Renal pelvis (tissue), 4 donors: ENCODE results near the gene MYLK4. TPM values are rescaled to one million over a fixed set of nuclear protein-coding genes. Genes with fewer than 3 reads are reported as not detected.

ENCODE experiments used
- DNase-seq: peaks from one replicate; pipeline ENCODE4 v3.0.0-alpha.2; 2013
- polyA plus RNA-seq, 3 donors: library from polyadenylated mRNA; unstranded; fragments of 120-200 nt; gene quantifications; one replicate each; pipeline ENCODE4 v1.2.1, GENCODE V29; 2013; ENCODE audit not compliant: insufficient read length in 3 of 3

The MYLK4 gene
- polyA plus RNA-seq, 3 donors, result 1.1 to 1.7 (median 1.5) TPM

DNA sequence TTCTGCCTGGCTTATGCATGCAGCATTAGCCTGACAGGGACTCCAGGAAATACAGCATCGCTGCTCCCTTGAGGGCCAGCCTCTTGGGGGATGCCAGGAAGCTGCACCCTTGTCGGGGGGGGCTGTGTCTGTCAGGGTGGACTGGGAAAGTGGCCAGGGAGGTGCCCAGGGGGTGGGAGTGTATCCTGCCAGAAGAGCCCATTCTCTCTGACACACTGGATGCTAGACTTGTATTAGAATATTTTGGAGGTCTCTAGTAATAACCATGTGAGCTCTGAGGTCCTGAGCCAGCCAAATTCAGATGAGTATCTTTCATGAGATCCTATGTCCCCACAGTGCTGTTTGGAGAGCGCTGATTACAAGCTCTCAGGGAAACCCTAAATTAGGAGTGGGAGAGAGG, 89.1 kb downstream of the MYLK4 start:
- DNase-seq, result no peak

DNA sequence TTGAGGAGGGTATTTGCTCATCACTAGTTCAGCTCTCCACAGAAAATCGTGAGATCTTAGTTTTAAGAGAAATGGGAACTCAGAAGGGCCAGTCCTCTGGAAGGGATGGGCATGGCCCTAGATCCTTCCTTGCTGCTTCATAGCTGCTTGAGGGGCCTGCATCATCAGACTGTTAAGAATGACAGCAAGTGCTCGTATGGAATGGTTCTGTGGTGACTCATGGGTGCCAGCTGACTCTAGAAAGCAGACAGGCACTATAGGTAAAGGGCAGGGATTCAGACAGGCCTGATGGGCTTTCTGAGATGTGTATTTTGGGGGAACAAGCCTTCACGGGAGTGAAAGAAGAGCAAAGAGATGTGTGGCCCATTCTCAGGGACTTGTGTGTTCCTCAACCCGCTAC, 90.8 kb downstream of the MYLK4 start:
- no peak for DNase-seq

DNA sequence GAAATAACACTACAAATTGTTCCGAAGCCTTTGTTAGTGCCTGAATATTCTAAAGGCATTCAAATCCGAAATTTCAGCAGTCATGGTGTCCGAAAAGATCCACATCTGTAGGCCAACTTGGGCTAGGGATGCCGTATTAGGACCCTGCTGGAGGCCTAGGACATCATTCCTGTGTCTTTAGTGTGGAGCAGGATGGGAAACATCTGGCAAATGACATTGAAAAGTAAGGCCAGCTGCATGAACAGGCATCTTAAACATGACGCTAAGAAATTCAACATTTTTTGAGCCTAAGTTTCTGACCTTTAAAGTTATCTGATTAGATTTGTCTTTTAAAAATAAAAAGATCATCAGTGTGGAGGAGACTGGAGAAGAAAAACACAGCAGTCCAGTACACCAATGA, 91.3 kb downstream of the MYLK4 start:
- no peak for DNase-seq

DNA sequence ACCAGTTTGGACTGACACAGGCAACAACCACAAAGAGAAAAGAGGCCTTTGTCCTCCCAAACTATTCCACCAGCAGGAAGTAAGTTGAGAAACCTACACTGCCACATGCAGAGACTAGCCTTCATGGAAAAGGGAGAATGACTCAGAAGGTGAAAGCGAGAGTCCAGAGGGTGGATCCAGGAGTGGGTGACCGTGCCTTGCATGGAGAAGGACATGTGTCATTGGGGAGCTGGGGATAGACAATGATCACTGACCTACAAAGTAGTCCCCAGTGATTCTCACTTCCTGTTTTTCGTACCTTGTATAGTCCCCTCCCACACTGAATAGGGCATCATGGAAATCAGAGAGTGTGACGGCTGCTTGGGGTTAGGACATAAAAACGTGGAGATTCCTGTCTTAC, 91.9 kb downstream of the MYLK4 start:
- no peak for DNase-seq

DNA sequence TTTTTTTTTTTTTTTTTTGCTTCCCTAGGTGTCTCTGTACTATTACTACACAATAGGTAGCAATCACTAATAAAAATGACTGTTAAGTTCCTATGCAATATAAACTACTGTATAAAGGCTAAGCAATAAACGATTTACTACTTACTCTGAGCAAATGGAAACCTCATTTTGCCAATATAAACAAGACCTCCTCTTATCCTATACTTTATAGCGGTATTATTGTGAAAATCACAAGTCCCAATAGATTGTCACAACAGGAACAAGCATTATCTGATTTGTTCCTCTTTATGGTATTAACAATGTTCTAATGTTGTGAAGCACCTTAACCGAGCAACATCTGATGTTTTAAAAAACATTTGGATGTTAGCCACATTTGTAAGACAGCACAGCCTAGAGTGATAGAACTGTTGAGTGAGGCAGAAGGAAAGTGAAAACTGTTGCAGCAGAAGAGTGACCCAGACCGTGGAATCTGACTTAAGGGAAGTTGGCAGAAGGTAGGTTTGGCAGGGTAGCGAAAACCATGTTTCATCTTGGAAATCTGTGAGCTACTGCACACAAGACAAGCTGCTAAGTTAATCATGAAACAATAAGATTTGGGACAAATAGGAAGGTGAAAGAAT, 94.2 kb downstream of the MYLK4 start:
- DNase-seq, result no peak

DNA sequence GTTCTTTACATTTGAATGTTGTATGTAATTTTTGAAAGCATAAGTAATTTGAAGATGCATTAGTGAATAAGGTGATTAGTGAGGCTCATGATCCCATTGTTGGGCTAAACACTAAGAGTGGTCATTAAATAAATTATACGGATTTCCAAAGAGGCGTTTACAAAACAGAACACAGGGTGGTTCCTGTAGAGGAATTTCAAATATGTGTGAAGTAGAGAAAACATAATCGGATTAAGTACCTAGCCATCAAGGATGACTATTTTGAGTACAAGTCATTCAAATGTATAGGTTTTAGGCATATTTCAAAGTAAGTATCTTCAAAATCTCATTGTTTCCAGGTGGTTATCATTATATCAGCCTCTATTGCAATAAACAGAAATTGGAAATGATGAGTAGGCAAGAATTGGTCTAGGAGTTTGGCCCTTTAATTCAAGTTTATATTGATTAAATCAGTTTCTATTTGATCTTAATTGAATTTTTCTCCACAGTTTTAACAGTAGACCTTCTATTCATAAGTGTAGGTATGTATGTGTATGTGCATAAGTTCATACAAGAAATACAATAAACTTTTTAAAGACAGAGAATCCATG, 94.8 kb downstream of the MYLK4 start:
- no peak for DNase-seq

DNA sequence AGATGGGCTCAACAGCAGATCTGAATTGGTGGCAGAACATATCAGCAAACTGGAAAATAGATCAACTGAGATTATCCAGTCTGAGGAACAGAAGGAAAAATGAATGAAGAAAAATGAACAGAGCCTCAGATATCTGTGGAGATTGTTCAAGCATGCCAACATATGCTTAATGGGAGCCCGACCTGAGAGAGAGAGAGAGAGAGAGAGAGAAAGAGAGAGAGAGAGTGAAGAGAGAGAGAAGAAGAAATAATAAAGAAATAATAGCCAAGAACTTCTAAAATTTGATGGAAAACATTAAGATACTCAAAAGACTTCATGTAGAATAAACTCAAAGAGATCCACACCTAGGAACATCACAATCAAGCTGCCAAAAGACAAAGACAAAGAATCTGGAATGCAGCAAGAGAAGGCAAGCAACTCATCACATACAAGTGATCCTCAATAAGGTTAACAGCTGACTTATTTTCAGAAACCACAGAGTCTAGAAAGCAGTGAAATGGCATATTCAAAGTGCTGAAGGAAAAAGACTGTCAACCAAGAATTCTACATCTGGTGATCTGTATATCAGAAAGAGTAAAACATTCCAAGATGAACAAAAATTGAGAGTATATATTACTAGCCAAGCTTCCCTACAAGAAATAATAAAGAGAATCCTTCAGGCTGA, 97.2 kb downstream of the MYLK4 start:
- DNase-seq, result no peak

DNA sequence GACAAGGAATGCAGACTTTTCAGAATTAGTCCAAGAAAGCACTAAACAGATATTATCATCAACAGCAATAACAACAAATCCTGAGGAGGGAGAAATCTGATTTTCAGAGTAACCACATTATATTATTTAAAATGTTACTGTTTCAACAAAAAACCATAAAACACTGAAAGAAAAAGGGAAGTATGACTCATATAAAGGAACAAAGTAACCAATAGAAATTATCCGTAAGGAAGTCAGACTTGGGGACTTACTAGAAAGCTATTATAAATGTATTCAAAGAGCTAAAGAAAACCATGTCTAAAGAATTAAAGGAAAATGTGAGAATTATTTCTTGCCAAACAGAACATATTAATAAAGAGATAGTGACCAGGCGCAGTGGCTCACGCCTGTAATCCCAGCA, 98.1 kb downstream of the MYLK4 start:
- no peak for DNase-seq

DNA sequence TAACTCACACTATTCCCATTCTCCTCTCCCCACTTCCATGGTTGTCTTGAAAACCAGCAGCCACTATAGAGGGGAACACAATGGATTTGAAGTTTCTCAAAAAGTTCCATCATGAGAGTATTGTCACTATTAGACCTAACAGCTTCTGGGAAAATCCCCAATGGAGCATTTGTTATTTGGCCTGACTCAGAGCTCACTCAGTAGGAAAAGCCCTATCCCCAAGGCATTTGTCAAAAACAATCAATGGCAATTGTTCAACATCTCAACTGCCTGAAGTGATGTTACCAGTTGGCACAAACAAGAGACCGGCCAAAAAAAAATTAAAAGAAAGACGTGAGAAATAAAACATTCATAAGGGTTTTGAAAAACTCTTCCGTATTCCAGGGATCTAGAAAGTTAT, 98.8 kb downstream of the MYLK4 start:
- DNase-seq, result no peak

DNA sequence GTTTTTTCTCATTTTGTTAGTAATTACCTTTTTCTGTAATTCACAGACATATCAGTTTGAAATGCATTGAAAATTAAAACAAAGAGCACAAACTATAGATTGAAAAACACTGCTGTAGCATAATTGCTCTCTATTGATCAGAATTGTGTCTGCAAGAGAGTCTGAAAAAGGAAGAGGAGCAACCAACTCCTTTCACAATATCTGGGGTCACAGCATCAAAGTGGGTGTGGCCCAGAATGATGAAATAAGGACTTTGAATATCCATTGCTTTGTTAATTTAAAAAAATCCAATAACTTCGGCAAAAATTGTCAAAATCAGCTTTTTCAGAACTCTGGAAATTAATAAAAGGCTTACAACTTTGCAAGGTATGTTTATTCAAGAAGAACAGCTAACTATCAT, 99.2 kb downstream of the MYLK4 start:
- DNase-seq, result no peak

DNA sequence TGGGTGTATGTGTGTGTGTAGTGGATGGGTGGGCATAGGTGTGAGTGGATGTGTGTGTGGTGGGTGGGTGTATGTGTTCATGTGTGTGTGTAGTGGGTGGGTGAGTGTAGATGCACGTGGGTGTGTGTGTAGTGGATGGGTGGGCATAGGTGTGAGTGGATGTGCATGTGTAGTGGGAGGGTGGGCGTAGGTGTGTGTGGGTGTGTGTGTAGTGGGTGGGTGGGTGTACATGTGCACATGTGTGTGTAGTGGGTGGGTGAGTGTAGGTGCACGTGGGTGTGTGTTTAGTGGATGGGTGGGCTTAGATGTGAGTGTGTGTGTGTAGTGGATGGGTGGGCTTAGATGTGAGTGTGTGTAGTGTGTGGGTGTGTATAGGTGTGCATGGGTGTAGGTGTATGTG, 104.4 kb downstream of the MYLK4 start:
- no peak for DNase-seq

DNA sequence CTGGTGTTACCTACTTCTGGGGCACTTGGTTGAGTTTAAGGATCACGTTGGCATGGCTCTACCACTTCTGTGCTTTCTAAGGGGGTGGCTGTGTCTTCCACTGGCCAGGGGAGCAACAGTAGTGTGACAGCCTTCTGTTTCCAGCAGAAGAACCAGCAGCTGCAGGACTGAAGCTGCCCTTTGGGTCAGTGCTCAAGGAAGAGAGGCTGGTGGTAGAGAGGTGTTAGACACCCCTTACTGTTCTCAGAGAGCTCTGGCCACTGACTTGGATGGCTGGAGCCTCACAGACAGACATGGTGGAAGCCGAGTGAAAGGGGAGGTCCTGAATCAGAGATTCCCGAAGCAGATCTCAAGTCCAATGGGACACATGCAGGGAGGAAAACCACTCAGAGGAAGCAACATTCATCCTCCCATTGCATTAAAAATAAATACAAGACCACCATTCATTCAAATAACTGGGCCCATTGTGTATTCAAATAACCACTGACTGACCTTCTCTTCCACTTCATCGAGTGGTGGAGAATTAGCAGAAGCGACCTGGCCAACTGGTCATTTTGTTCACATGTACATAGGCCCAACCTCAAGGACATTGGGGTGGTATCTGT, 106.7 kb downstream of the MYLK4 start:
- DNase-seq, result no peak

DNA sequence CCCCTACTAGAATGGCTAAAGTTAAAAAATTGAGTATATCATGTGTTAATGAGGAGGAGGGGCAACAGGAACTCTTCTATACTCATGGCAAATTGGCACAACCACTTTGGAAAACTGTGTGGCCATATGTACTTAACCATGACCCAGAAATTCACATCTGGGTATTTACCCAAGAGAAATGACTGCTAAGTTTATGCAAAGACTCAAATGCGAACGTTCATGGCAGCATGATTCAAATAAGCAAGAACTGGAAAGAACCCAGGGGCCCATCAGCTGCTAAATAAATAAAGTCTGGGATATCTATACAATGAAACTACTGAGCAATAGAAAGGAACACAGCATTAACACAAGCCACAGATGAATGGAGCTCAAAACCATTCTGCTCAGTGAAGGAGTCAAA, 107.6 kb downstream of the MYLK4 start:
- no peak for DNase-seq

DNA sequence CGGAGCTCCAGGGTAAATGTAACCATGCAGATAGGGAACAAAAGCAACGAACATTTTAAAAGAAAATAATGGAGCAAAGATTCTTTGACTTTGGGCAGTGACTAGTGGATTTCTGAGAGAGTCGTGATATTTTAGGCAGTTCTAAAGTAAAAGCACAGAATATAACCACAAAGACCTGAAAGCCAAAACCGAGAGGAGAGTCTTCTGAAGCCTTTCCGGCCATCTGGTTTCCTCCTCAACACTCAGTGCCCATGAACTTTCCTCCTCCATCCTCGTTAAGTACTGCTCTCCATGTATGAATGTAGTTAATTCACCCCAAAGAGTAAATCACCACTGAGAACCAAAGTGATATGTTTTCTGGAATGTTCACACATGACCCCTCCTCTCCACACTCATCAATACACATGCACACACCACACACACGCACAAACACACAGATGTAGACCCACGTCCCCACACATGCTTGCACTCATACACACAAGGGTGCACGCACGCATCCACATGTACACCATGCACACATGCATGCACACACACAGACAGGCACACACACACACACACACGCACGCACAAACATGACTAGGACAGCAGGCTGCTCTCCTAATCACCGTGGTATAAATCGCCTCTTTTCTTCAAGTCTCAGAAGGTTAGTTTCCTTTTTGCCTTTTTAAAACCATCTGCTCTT, 109.5 kb downstream of the MYLK4 start:
- DNase-seq, result no peak

DNA sequence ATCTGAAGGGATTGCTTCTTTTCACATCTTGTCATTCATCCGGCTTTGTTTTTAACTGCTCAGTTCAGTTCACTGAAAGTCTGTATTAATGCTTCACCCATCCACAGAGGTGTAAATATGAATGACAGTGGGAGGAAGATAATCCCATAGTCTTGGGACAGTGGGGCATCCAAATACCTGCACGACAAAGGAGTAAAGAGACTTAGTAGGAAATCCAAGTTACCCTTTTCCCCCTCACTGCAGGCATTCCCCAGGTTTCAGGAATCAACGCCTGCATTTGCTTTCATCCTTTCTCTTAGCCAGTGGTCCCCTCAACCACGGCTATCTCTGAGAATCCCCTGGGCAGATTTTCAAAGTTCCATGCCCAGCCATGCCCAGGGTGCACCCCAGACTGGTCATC, 110.2 kb downstream of the MYLK4 start:
- DNase-seq, result no peak

DNA sequence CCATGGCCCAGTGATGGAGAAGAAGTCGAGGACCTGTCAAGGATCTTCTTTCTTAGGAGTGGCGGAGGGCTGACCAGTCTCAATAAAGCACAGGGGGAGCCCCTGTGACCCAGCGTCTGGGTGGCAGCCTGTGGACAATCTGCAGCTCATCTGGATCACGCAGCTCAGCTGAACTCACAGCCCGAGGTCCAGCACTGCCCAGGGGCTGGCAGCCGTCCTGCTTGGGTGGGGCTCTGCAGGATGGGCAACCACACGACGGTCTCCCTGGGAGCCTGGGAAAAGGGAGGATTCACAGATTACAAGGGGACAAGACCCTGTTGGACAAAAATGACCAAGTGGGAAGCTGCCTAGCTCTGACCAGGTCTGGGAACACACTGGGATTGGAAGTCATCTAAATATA, 110.8 kb downstream of the MYLK4 start:
- no peak for DNase-seq

DNA sequence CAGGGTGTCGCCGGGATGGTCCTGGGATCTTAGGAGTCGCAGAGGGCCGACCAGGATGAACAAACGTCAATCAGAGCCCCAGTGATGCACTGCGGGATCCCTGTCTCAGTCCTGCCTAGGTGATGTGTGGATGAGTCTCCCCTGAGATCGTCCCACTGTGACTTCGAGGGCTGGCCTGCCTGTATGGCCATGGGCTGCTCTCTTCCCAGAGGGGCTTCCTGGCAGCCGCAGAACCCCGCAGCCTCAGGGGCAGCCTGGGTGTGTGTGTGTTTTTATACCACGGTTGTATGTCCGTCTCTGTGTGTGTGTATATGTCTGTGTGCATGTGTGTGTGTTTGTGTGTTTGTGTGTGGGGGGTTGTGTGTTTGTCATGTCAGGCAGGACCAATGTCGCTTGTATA, 111.6 kb downstream of the MYLK4 start:
- DNase-seq, result no peak

DNA sequence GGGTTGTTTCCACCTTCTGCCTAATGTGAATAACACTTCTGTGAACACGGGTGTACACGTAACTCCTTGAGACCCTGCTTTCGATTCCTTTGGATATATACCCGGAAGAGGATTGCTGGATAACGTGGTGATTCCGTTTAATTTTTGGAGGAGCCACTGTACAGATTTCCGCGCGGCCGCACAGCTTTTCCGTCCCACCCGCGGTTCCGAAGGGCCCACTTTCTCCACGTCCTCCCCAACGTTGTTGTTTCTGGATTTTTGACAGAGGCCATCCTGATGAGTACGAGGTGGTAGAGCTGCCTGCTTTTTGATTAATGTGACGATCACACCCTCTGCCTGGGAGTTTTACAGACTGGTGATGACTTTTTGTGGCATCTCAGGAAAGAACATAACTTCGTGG, 114.0 kb downstream of the MYLK4 start:
- no peak for DNase-seq

DNA sequence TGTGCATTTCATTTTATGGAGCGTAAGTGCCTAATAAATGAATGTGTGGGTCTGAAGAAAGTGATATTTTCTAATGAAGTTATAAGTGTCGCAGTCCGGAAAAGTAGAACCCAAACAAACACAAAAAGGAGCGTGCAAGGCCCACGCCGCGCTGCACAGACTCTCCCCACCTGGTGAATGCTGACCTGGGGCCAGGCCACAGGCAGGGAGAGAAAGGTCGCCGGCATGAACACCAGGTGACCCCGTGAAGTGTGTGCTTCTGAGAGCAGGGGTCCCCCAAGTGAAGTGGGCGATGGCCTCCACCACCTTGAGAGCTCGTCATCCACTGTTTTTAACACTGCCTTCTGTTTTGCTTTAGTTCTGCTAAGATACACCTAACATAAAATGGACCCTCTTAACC, 114.8 kb downstream of the MYLK4 start:
- no peak for DNase-seq

DNA sequence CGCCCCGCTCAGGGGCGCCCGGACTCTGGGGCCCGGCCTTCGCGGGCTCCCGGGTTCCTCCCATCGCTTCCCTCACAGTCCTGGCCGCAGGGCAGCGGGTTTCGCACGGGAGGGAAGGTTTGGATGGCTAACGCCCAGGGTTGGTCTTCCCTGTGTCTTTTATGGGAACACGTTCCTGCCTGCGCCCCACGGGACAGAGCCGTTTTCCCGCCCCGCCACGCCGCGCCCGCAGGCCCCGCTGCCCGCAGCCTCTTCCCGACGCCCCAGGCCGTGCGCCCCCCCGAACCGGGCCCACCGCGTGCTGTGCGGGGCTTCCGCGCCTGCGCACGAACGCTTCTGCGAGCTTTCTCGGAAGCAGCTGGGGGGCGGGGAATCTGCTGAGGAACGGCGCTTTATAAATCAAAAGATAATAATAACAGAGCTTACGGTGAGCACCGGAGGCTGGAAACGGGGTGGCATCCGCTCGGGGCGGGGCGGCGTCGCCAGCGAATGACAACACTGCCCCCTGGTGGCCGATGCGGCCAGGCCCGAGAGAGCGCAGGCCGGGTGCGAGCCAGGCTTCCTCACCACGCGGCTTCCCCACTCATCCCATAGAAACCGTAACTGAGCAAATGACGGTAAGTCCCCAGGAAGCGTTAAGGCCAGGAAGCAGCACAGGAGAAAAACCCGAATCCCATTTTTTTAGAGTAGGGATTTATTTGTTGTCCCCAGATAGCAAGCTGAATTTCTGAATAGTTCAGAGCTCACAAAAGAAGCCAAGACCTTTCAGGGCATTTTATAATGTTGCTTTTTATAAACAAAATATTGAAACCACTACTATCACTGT, 116.4 kb downstream of the MYLK4 start:
- DNase-seq, result peak; percentile 87

DNA sequence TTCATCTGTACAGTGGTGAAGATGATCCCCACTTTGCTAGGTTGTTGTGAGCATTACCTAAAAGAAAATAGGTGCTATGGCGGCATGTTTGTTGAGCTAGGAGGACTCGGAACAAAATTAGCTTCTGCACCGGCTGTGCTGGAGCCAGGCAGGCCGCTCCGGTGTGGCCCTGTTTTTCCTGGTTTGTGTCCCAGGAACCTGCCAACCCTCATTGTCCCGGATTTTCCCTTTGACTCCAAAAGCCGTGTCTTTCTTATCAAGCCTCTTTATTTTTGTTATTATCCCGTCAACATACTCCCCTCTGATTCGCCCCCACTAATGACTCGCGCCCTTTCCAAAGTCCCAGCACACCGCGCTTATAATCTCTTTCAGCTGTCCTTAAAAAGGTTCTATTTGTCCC, 117.0 kb downstream of the MYLK4 start:
- DNase-seq, result no peak
